ENCODE measurements around the gene HID1. TPM values are rescaled to one million over a fixed set of nuclear protein-coding genes. Genes with fewer than 3 reads are reported as not detected.

HID1 gene
- total RNA-seq, 4 donors from 2014 or later = 1.7 to 6.3 (median 2.6) TPM

DNA sequence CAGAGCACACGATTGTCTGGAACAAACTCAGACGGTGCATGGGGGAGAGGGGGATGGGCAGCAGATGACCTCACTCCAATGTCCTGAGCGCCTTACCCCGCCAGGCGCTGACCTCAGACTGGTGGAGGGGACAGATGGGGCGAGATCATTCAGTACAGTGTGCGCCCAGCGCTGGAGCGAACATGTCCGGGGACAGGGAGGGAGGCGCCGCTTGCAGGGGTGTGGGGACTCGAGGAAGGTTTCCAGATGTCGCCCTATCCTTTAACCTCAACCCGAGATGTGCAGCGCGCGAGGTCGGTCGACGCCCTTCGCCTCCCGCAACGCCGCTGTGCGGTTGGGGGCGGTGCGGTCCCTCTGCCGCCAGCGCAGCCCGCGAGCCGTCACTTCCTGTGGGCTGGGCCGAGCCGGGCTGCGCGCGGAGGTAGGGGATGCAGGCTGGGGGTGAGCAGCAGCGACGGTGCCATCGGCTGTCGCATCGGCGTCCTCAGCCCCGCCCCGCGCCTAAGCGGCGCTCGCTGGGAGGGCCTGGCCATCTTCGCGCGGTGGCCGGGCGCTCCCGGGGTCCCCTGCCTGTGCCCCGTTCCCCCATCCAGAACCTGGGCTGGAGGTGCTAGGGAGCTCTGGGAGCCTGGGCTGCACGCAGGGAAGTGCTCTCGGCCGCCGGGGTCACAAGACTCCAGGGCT is 9.6 kb upstream of the HID1 start:
- peaks cover 8 to 24% (median 14%) of the 10 kb centered on the region in 3 donors for H3K4me1 ChIP-seq
- peak overlapping the region; percentile 51 to 82 (median 56) for H3K4me3 ChIP-seq
- TF ChIP-seq, protein P1, sequence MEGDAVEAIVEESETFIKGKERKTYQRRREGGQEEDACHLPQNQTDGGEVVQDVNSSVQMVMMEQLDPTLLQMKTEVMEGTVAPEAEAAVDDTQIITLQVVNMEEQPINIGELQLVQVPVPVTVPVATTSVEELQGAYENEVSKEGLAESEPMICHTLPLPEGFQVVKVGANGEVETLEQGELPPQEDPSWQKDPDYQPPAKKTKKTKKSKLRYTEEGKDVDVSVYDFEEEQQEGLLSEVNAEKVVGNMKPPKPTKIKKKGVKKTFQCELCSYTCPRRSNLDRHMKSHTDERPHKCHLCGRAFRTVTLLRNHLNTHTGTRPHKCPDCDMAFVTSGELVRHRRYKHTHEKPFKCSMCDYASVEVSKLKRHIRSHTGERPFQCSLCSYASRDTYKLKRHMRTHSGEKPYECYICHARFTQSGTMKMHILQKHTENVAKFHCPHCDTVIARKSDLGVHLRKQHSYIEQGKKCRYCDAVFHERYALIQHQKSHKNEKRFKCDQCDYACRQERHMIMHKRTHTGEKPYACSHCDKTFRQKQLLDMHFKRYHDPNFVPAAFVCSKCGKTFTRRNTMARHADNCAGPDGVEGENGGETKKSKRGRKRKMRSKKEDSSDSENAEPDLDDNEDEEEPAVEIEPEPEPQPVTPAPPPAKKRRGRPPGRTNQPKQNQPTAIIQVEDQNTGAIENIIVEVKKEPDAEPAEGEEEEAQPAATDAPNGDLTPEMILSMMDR (IDR thresholded peaks at IDR 0.05) = peak in 3 of 6 experiments; percentile 4 to 26 (median 6)
- TF ChIP-seq POLR2A (IDR thresholded peaks at IDR 0.05) = peak in 2 of 4 donors; percentile 35 to 74
- intact Hi-C loops (cut with DNase I) = no loop called here
- no peaks in the 10 kb centered on the region for H3K9me3 ChIP-seq
- peak overlapping the region; percentile 71 to 94 (median 86) for H3K27ac ChIP-seq
- no peaks in the 10 kb centered on the region for H3K36me3 ChIP-seq
- no peaks in the 10 kb centered on the region for H3K27me3 ChIP-seq
- 0 to 5% methylated on average over 9 to 25 of the region's 61 CpGs for WGBS, 2 donors
- no peak for DNase-seq

DNA sequence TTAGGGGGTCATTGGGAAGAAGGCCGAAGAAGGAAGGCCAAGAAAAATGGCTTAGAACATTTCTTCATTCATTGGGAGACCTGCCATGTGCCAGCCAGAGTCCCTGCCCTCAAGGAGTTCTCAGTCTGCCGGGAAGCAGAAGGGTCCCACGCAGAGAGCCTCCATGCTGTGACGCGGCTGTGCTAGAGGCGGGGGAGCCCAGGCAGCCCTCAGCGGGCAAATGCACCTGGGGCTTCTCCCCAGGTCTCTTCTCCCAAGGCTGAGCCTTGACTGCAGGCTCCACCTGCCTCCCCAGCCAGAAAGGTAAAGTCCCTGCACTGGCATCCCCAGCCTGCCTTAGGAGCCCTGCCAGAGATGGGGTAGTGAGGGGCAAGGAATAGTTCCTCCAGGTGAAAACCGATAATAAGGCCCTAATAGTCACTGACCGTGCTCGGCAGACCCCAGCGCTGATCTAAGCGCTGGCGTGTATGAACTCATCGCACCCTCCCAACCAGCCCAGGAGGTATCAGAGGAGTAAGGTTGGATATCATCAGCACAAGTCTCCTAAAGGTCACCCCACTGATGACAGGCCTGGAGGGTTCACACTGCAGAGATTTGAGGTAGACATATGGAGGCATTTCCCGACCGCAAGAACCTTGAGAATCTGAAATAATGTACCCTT is 8.9 kb upstream of the HID1 start:
- intact Hi-C loops (cut with DNase I) = no loop called here
- H3K4me1 ChIP-seq = peaks cover 8 to 20% (median 10%) of the 10 kb centered on the region in 3 donors
- peak overlapping the region; percentile 71 to 94 (median 86) for H3K27ac ChIP-seq
- H3K36me3 ChIP-seq = no peaks in the 10 kb centered on the region
- no peak for DNase-seq
- WGBS, 2 donors = 61 to 71% methylated on average over 8 to 9 of the region's 16 CpGs
- peak overlapping the region; percentile 51 to 82 (median 56) for H3K4me3 ChIP-seq
- no peaks in the 10 kb centered on the region for H3K27me3 ChIP-seq
- no peaks in the 10 kb centered on the region for H3K9me3 ChIP-seq
- TF ChIP-seq, protein P1 (IDR thresholded peaks at IDR 0.05) = no peak
- no peak for TF ChIP-seq POLR2A (IDR thresholded peaks at IDR 0.05)

DNA sequence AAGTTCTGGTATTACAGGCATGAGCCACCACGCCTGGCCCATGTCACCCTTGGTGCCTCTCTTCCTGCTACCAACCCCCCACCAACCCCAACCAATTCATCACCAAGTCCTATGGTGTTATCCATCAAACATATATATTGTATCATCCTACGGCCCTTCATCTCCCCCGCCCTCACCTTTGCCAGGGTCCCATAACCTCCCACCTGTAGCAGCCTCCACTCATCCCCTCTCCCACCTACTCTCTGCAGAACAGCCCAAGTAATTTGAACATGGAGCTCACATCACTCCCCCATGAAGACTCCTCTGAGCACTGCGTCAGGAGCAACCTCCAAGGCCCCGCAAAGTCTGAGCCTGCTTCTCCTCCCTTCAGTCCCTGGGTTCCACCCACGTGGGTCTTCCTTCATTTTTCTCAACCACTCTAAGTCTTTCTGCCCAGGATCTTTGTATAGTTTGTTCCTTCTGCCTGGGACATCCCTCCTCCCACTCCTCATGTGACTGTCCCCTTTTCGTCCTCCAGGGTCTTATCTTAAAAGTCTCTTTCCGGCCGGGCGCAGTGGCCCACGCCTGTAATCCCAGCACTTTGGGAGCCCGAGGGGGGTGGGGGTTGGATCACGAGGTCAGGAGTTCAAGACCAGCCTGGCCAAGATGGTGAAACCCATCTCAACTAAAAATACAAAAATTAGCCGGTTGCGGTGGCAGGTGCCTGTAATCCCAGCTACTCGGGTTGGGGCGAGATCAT is 7.0 kb upstream of the HID1 start:
- Histone ChIP-seq H3K27ac (no peak overlapping the region), H3K9me3 (no peaks in the 10 kb centered on the region), H3K36me3 (no peaks in the 10 kb centered on the region), H3K27me3 (peaks cover 0 to 8% (median 0%) of the 10 kb centered on the region in 4 donors), H3K4me1 (peaks cover 8 to 20% (median 10%) of the 10 kb centered on the region in 3 donors), H3K4me3 (no peak overlapping the region)
- DNase-seq = no peak
- intact Hi-C loops (cut with DNase I) = no loop called here
- WGBS, 2 donors = 77 to 84% methylated on average over 8 to 12 of the region's 17 CpGs
- TF ChIP-seq, protein P1 (IDR thresholded peaks at IDR 0.05) = no peak
- TF ChIP-seq POLR2A (IDR thresholded peaks at IDR 0.05) = no peak

DNA sequence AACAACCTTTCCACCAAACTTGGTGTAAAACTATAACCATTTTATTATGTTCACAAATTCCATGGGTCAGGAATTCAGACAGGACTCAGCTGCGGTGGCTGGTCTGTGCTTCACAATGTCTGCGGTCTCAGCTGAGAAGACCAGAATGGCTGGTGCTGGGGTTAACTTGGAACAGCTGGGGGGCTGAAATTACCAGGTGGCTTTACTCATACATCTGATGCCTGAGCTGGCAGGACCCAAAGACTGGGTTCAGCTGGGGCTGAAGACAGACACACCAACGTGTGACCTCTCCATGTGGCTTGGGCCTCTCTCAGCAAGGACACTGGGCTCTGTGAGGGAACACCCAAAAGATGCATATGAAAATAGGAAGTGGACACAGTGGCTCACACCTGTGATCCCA is 5.7 kb upstream of the HID1 start:
- Histone ChIP-seq H3K27ac (no peak overlapping the region), H3K27me3 (peaks cover 0 to 22% (median 0%) of the 10 kb centered on the region in 4 donors), H3K9me3 (no peaks in the 10 kb centered on the region), H3K36me3 (no peaks in the 10 kb centered on the region), H3K4me3 (no peak overlapping the region), H3K4me1 (peaks cover 8 to 21% (median 10%) of the 10 kb centered on the region in 3 donors)
- intact Hi-C loops (cut with DNase I) = no loop called here
- no peak for DNase-seq
- no peak for TF ChIP-seq POLR2A (IDR thresholded peaks at IDR 0.05)
- TF ChIP-seq, protein P1 (IDR thresholded peaks at IDR 0.05) = no peak
- WGBS, 2 donors = 80% methylated on average over 3 of the region's 3 CpGs; no CpG with 5 or more reads in 1 of the 2 donors
